Endothelial cell of umbilical vein (primary cell): Measurements from ENCODE around the gene RHOB.

Source experiments
- CTCF ChIP-seq, 2 donors: IDR thresholded peaks; 1 replicate in 1 of 2; 2 replicates in 1 of 2; pipeline ENCODE4 v1.5.1; 2011; ENCODE audit warnings: low read length in 2 of 2, mild to moderate bottlenecking in 2 of 2, moderate library complexity in 2 of 2, control low read depth in 1 of 2, inconsistent platforms in 1 of 2, low read depth in 1 of 2; ENCODE audit not compliant: insufficient read depth in 1 of 2; ENCODE audit errors: extremely low read depth in 1 of 2
- EZH2 ChIP-seq: IDR thresholded peaks from 2 replicates; pipeline ENCODE4 v1.6.1; 2012; ENCODE audit warnings: borderline replicate concordance, low read depth, mild to moderate bottlenecking, moderate library complexity, low read length, inconsistent platforms; ENCODE audit not compliant: severe bottlenecking
- FOS ChIP-seq: IDR thresholded peaks from 2 replicates; pipeline ENCODE4 v1.6.1; 2011; ENCODE audit warnings: mild to moderate bottlenecking, low read length, moderate library complexity, borderline replicate concordance; ENCODE audit not compliant: insufficient read depth
- GATA2 ChIP-seq: IDR thresholded peaks from 2 replicates; pipeline ENCODE4 v1.7.0; 2011; ENCODE audit warnings: low read depth, mild to moderate bottlenecking, moderate library complexity, mixed read lengths, low read length; ENCODE audit not compliant: insufficient read length, insufficient read depth
- JUN ChIP-seq: IDR thresholded peaks from 2 replicates; pipeline ENCODE4 v1.6.1; 2011; ENCODE audit warnings: borderline replicate concordance, low read depth; ENCODE audit not compliant: insufficient read length, insufficient read depth
- MAX ChIP-seq: IDR thresholded peaks from 2 replicates; pipeline ENCODE4 v1.6.1; 2011; ENCODE audit not compliant: insufficient read depth, insufficient read length
- MYC ChIP-seq: IDR thresholded peaks from one replicate; pipeline ENCODE4 v1.6.1; 2011; ENCODE audit warnings: mild to moderate bottlenecking, low read depth, low read length
- POLR2A ChIP-seq: IDR thresholded peaks from 2 replicates; pipeline ENCODE4 v1.6.1; 2012; ENCODE audit warnings: low read depth, mild to moderate bottlenecking, control low read depth, low read length
- POLR2AphosphoS5 ChIP-seq: IDR thresholded peaks from 2 replicates; pipeline ENCODE4 v1.6.1; 2012; ENCODE audit warnings: low read depth, mild to moderate bottlenecking, control low read depth, low read length, moderate library complexity; ENCODE audit not compliant: insufficient read depth

GRCh38 chr2:20454036-20454981 is 7.4 kb downstream of the RHOB start:
- TF ChIP-seq CTCF (IDR thresholded peaks at IDR 0.05; ENCODE audit: extremely low read depth in 1 of 2, insufficient read depth in 1 of 2, low read depth in 1 of 2, low read length in 2 of 2) (no peak), POLR2AphosphoS5 (no peak), MYC (no peak), GATA2 (no peak), POLR2A (no peak), EZH2 (no peak), MAX (no peak), FOS (no peak), JUN (no peak)
